Activated T-cell treated with anti-CD3 and anti-CD28 coated beads, Interleukin-2, amount 50 U/mL, for 72 hours (primary cell): Measurements from ENCODE around the gene WAPL. TPM values are rescaled to one million over a fixed set of nuclear protein-coding genes. Genes with fewer than 3 reads are reported as not detected.
A peak's percentile ranks its signal among the peaks of the same experiment; 100 is the strongest.

Source experiments
- ATAC-seq, 2 donors: fragments of 150-1000 bp; cut with Tn5 transposase; replicated peaks in 1 of 2; 2 replicates each; pipeline ENCODE4 v1.10.0; 2021; ENCODE audit warnings: moderate library complexity in 2 of 2, mild to moderate bottlenecking in 1 of 2
- DNase-seq, 2 donors: peaks; one replicate each; pipeline ENCODE4 v3.0.0; 2021 to 2022; ENCODE audit warnings: mixed read lengths in 1 of 2
- H3K27ac Mint-ChIP-seq: one replicate; pipeline ENCODE4 v1.8.0; 2022; ENCODE audit warnings: mild to moderate bottlenecking, moderate library complexity, mixed read lengths
- H3K27me3 Mint-ChIP-seq: one replicate; pipeline ENCODE4 v1.8.0; 2022; ENCODE audit warnings: low read depth, mixed read lengths
- H3K36me3 Mint-ChIP-seq, 2 donors: one replicate each; pipeline ENCODE4 v1.8.0; 2022; ENCODE audit warnings: mixed read lengths in 2 of 2, mild to moderate bottlenecking in 1 of 2; ENCODE audit not compliant: insufficient read depth in 2 of 2
- H3K4me1 Mint-ChIP-seq: one replicate; pipeline ENCODE4 v1.8.0; 2022; ENCODE audit warnings: low read depth, mixed read lengths
- H3K4me3 Mint-ChIP-seq, 2 donors: one replicate each; pipeline ENCODE4 v1.8.0; 2022; ENCODE audit warnings: mild to moderate bottlenecking in 2 of 2, mixed read lengths in 2 of 2, moderate library complexity in 2 of 2
- H3K9me3 Mint-ChIP-seq, 2 donors: one replicate each; pipeline ENCODE4 v1.8.0; 2022; ENCODE audit warnings: mixed read lengths in 2 of 2
- total RNA-seq, 2 donors: library from RNA; stranded (reverse); gene quantifications; one replicate each; pipeline ENCODE4 v1.2.3, GENCODE V29; 2022

The WAPL gene
- total RNA-seq, 2 donors from 2014 or later, result 53.6 to 57.6 TPM

GRCh38 chr10:86411281-86411841, 110.2 kb downstream of the WAPL start:
- peak; percentile 69 to 83 for ATAC-seq
- Mint-ChIP-seq H3K4me3 (peak overlapping the region; percentile 74 to 75), H3K27me3 (no peaks in the 10 kb centered on the region), H3K36me3 (peaks cover 6 to 8% of the 10 kb centered on the region in 2 donors), H3K9me3 (peaks cover 4 to 6% of the 10 kb centered on the region in 2 donors), H3K27ac (peak overlapping the region; percentile 85), H3K4me1 (peaks cover 58% of the 10 kb centered on the region)
- DNase-seq, result no peak

- Mint-ChIP-seq H3K27me3 (no peaks in the 10 kb centered on the region), H3K4me3 (peak overlapping the region in 1 of 2 donors; percentile 74), H3K36me3 (peaks cover 6 to 8% of the 10 kb centered on the region in 2 donors), H3K4me1 (peaks cover 52% of the 10 kb centered on the region), H3K9me3 (peaks cover 4 to 6% of the 10 kb centered on the region in 2 donors), H3K27ac (peak overlapping the region; percentile 85)
- no peak for ATAC-seq
- no peak for DNase-seq
These were observed 111.0 kb downstream of the WAPL start for GRCh38 chr10:86410542-86411124.

- no peak overlapping the region for H3K4me3 Mint-ChIP-seq
- H3K27ac Mint-ChIP-seq, result no peak overlapping the region
- peaks cover 44% of the 10 kb centered on the region for H3K4me1 Mint-ChIP-seq
- peaks cover 6 to 8% of the 10 kb centered on the region in 2 donors for H3K36me3 Mint-ChIP-seq
- no peak for DNase-seq
- no peaks in the 10 kb centered on the region for H3K27me3 Mint-ChIP-seq
- ATAC-seq, result no peak
- peaks cover 4 to 6% of the 10 kb centered on the region in 2 donors for H3K9me3 Mint-ChIP-seq
These were observed 112.4 kb downstream of the WAPL start for GRCh38 chr10:86409183-86409582.

DNA sequence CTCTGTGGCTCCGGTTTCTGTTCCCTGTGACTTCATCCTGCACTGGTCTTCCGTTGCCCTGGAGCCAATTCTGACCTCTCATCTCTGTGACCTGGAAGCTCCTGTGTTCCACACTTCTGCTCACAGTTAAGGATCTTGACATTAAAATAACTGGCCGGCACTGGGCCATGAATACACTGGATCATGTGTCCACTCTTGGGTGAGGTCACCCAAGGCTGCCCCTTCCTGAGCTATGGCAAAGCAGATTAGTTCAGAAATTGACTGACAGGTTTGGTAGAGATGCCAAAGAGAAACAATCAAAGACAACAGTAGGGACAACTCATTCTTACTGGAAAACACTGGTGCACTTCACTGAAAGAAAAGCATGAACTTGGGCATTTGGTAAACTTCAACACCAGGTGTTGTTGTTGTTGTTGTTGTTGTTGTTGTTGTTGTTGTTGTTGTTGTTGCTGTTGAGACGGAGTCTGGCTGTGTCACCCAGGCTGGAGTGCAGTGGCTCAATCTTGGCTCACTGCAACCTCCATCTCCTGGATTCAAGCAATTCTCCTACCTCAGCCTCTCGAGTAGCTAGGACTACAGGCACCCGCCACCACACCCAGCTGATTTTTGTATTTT, 118.3 kb downstream of the WAPL start:
- Mint-ChIP-seq H3K27me3 (no peaks in the 10 kb centered on the region), H3K27ac (no peak overlapping the region), H3K36me3 (no peaks in the 10 kb centered on the region), H3K4me3 (no peak overlapping the region), H3K4me1 (peaks cover 16% of the 10 kb centered on the region), H3K9me3 (no peaks in the 10 kb centered on the region)
- DNase-seq (no peak), ATAC-seq (no peak)

GRCh38 chr10:86402283-86402941, 119.2 kb downstream of the WAPL start:
- Mint-ChIP-seq H3K4me3 (peak overlapping the region; percentile 88 to 93), H3K4me1 (peaks cover 16% of the 10 kb centered on the region), H3K27ac (no peak overlapping the region), H3K36me3 (no peaks in the 10 kb centered on the region), H3K9me3 (no peaks in the 10 kb centered on the region), H3K27me3 (no peaks in the 10 kb centered on the region)
- ATAC-seq, result no peak
- DNase-seq, result no peak

- DNase-seq (peak in 1 of 2 donors; percentile 32), ATAC-seq (no peak)
- H3K4me3 Mint-ChIP-seq, result peak overlapping the region; percentile 88 to 93
- no peaks in the 10 kb centered on the region for H3K9me3 Mint-ChIP-seq
- H3K36me3 Mint-ChIP-seq, result no peaks in the 10 kb centered on the region
- no peaks in the 10 kb centered on the region for H3K27me3 Mint-ChIP-seq
- peaks cover 16% of the 10 kb centered on the region for H3K4me1 Mint-ChIP-seq
- peak overlapping the region; percentile 42 for H3K27ac Mint-ChIP-seq
These were observed 119.9 kb downstream of the WAPL start for GRCh38 chr10:86401588-86402282.

GRCh38 chr10:86400705-86401587, 120.6 kb downstream of the WAPL start:
- Mint-ChIP-seq H3K27ac (peak overlapping the region; percentile 73), H3K9me3 (no peaks in the 10 kb centered on the region), H3K36me3 (no peaks in the 10 kb centered on the region)

DNA sequence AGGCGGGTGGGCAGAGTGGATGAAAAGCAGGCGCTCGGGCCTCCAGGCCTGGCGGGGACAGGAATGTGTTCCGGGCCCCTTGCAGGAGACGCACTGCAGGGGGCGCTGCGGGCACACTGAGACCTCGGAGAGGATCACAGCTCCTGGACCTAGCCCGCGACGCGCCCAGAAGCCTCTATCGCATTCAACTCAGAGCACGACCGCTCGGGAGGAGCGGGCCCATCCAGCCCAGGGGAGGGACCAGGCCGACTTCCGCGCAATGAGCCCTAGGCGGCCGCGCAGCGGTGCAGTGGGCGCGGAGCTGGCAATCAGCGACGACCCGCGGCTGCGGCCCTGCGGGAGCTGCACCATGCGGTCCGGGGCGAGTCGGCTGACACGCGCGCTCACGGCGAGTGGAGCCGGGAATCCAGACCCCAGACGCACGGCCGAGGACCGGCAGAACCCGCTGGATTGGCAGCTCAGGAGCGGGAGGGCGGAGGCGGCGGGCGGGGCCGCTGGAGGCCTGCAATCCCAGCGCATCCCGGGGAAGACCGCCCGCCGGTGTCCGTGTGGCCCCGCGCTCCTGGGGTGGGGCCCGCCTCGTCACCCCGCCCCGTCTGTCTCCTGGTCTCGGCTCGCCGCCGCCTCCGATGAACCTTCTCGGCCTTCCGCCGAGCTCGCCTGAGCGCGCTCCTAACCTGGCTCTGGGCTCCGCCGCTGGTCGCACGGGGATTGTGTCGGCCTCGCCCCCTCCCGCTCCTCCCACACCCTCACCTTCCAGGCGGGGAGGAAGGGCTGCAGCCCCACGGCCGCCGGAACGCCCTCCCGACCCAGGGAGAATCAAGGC, 121.5 kb downstream of the WAPL start:
- ATAC-seq (peak; percentile 91 to 93), DNase-seq (peak; percentile 96 to 97)
- no peaks in the 10 kb centered on the region for H3K9me3 Mint-ChIP-seq
- H3K27me3 Mint-ChIP-seq, result no peaks in the 10 kb centered on the region
- H3K36me3 Mint-ChIP-seq, result no peaks in the 10 kb centered on the region
- H3K4me3 Mint-ChIP-seq, result peak overlapping the region; percentile 88 to 93
- peaks cover 16% of the 10 kb centered on the region for H3K4me1 Mint-ChIP-seq
- peak overlapping the region; percentile 91 for H3K27ac Mint-ChIP-seq

More at GRCh38 chr10:86400705-86401587, 120.6 kb downstream of the WAPL start:
- H3K4me1 Mint-ChIP-seq, result peaks cover 16% of the 10 kb centered on the region
- ATAC-seq (peak; percentile 68 to 70), DNase-seq (peak; percentile 83 to 85)
- H3K27me3 Mint-ChIP-seq, result no peaks in the 10 kb centered on the region
- peak overlapping the region; percentile 88 to 93 for H3K4me3 Mint-ChIP-seq

DNA sequence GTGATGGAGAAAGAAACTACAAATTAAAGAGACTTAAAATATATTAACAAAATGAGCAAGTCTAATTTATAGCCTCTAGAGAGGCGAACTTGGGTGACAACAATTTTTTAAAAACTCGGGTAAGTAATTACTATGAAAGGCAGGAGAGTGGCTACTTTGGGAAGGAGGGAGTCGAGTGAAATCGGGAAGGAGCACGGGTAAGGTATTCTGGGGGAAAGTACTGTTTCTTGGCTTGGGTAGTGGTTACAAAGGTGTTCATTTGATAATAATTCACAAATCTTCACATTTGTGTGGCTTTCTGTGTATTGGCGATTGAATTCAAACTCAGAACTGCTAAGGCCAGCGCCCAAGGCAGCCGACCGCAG, 122.1 kb downstream of the WAPL start:
- H3K4me1 Mint-ChIP-seq, result peaks cover 16% of the 10 kb centered on the region
- ATAC-seq (no peak), DNase-seq (no peak)
- H3K36me3 Mint-ChIP-seq, result no peaks in the 10 kb centered on the region
- H3K9me3 Mint-ChIP-seq, result no peaks in the 10 kb centered on the region
- peak overlapping the region; percentile 88 to 93 for H3K4me3 Mint-ChIP-seq
- H3K27ac Mint-ChIP-seq, result peak overlapping the region; percentile 91
- H3K27me3 Mint-ChIP-seq, result no peaks in the 10 kb centered on the region

DNA sequence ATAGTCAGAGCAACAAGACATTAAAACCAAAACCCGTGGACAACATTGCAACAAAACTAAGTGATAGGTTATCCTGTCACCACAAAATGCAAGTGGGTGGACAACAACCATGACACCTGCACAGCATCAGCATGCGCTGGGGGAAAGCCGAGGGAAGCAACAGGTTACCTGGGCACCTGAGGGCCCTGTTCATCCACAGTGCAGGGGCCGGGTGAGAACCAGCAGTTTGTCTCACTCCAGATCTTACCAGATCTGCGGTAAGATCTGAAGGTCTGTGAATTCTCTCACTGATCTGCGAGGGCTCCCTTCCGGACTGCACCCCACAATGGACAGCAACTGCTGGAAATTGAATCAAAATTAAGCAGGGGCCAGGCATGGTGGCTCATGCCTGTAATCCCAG, 124.5 kb downstream of the WAPL start:
- Mint-ChIP-seq H3K36me3 (no peaks in the 10 kb centered on the region), H3K4me3 (no peak overlapping the region), H3K9me3 (no peaks in the 10 kb centered on the region), H3K27me3 (no peaks in the 10 kb centered on the region), H3K27ac (no peak overlapping the region), H3K4me1 (peaks cover 18% of the 10 kb centered on the region)
- no peak for ATAC-seq
- DNase-seq, result no peak

DNA sequence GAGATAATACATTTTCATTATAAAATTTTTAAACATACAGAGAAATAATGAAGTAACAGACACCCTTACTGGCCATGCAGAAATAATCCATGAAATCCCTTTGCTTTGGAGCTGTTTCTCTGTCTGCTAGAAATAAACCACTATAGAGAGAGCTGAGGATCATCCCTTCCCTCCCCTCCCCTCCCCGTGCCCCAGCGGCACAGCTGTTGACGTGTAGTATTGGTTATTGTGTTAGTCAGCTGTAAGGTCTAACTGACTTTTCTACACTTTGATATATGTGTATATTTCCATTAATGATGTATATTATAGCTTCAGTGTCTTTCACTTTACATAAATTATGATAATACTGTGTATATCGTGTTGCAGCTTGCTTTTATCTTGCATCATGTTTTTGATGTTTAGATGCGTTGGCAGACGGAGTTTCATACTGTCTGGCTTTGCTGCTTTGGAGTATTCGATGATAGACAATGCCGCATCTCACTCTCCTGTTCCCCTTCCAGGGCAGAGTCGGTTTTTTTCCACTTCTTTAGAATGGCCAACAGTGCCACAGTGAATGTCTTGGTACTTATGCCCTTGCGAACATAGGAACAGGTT, 127.6 kb downstream of the WAPL start:
- no peaks in the 10 kb centered on the region for H3K9me3 Mint-ChIP-seq
- DNase-seq (no peak), ATAC-seq (peak; percentile 67 to 72)
- no peaks in the 10 kb centered on the region for H3K36me3 Mint-ChIP-seq
- H3K4me1 Mint-ChIP-seq, result peaks cover 4% of the 10 kb centered on the region
- H3K4me3 Mint-ChIP-seq, result peak overlapping the region in 1 of 2 donors; percentile 32
- no peak overlapping the region for H3K27ac Mint-ChIP-seq
- H3K27me3 Mint-ChIP-seq, result peaks cover 5% of the 10 kb centered on the region
